Measurements from ENCODE around the gene ANKRD13B. TPM values are rescaled to one million over a fixed set of nuclear protein-coding genes. Genes with fewer than 3 reads are reported as not detected.

Gene ANKRD13B
- total RNA-seq, 3 donors from 2014 or later (not counting 1 experiment from before 2014, with no cell fraction given) = 2.3 to 6.6 (median 4.0) TPM

GRCh38 chr17:29597361-29598172 is 4.6 kb downstream of the ANKRD13B start:
- H3K27ac ChIP-seq (ENCODE audit: low read length) = no peak overlapping the region
- H3K9me3 ChIP-seq (ENCODE audit: control insufficient read depth, insufficient read depth, low read length) = no peaks in the 10 kb centered on the region
- H3K27me3 Mint-ChIP-seq (ENCODE audit: low read depth in 2 of 2) = peaks cover 8% of the 10 kb centered on the region in 2 donors
- H3K27me3 ChIP-seq (ENCODE audit: control insufficient read depth, insufficient read depth, low read length) = peaks cover 3% of the 10 kb centered on the region
- H3K36me3 ChIP-seq (ENCODE audit: control insufficient read depth, insufficient read depth, low read length) = no peaks in the 10 kb centered on the region
- H3K9me3 Mint-ChIP-seq = no peaks in the 10 kb centered on the region
- H3K36me3 Mint-ChIP-seq = no peaks in the 10 kb centered on the region
- DNase-seq = no peak
- ATAC-seq = no peak
- H3K4me1 Mint-ChIP-seq = peaks cover 0 to 14% of the 10 kb centered on the region in 2 donors
- WGBS (ENCODE audit: insufficient coverage) = 93% methylated on average over 12 of the region's 13 CpGs
- H3K4me3 Mint-ChIP-seq = no peak overlapping the region
- H3K27ac Mint-ChIP-seq = no peak overlapping the region
- no peak overlapping the region for H3K4me3 ChIP-seq (ENCODE audit: low read length)
- intact Hi-C loops (cut with micrococcal nuclease) = no loop called here
- H3K4me1 ChIP-seq (ENCODE audit: control insufficient read depth, insufficient read depth, low read length) = peaks cover 13% of the 10 kb centered on the region
- no peak for TF ChIP-seq CTCF (IDR thresholded peaks at IDR 0.05)

- no peak for TF ChIP-seq CTCF (IDR thresholded peaks at IDR 0.05)
- H3K36me3 Mint-ChIP-seq = no peaks in the 10 kb centered on the region
- peaks cover 8% of the 10 kb centered on the region in 2 donors for H3K27me3 Mint-ChIP-seq (ENCODE audit: low read depth in 2 of 2)
- intact Hi-C loops (cut with micrococcal nuclease) = no loop called here
- H3K4me3 ChIP-seq (ENCODE audit: low read length) = no peak overlapping the region
- peaks cover 1% of the 10 kb centered on the region for H3K4me1 ChIP-seq (ENCODE audit: control insufficient read depth, insufficient read depth, low read length)
- no peak overlapping the region for H3K27ac ChIP-seq (ENCODE audit: low read length)
- WGBS (ENCODE audit: insufficient coverage) = 98% methylated on average over 6 of the region's 6 CpGs
- no peak for DNase-seq
- H3K9me3 ChIP-seq (ENCODE audit: control insufficient read depth, insufficient read depth, low read length) = no peaks in the 10 kb centered on the region
- no peak overlapping the region for H3K4me3 Mint-ChIP-seq
- H3K9me3 Mint-ChIP-seq = no peaks in the 10 kb centered on the region
- ATAC-seq = no peak
- H3K27me3 ChIP-seq (ENCODE audit: control insufficient read depth, insufficient read depth, low read length) = no peaks in the 10 kb centered on the region
- no peaks in the 10 kb centered on the region for H3K36me3 ChIP-seq (ENCODE audit: control insufficient read depth, insufficient read depth, low read length)
- peaks cover 0 to 1% of the 10 kb centered on the region in 2 donors for H3K4me1 Mint-ChIP-seq
- no peak overlapping the region for H3K27ac Mint-ChIP-seq
Observed at GRCh38 chr17:29603109-29603674, 10.3 kb downstream of the ANKRD13B start.

- Histone ChIP-seq H3K9me3 (ENCODE audit: control insufficient read depth, insufficient read depth, low read length) (no peaks in the 10 kb centered on the region), H3K4me1 (ENCODE audit: control insufficient read depth, insufficient read depth, low read length) (peaks cover 15% of the 10 kb centered on the region), H3K27ac (ENCODE audit: low read length) (no peak overlapping the region), H3K4me3 (ENCODE audit: low read length) (no peak overlapping the region), H3K36me3 (ENCODE audit: control insufficient read depth, insufficient read depth, low read length) (no peaks in the 10 kb centered on the region), H3K27me3 (ENCODE audit: control insufficient read depth, insufficient read depth, low read length) (no peaks in the 10 kb centered on the region)
- WGBS (ENCODE audit: insufficient coverage) = 94% methylated on average over 29 of the region's 29 CpGs
- Mint-ChIP-seq H3K4me1 (peaks cover 5 to 13% of the 10 kb centered on the region in 2 donors), H3K9me3 (no peaks in the 10 kb centered on the region), H3K27ac (no peak overlapping the region), H3K27me3 (ENCODE audit: low read depth in 2 of 2) (no peaks in the 10 kb centered on the region), H3K4me3 (no peak overlapping the region), H3K36me3 (no peaks in the 10 kb centered on the region)
- DNase-seq (no peak), ATAC-seq (no peak)
- no peak for TF ChIP-seq CTCF (IDR thresholded peaks at IDR 0.05)
- intact Hi-C loops (cut with micrococcal nuclease) = no loop called here
Observed at GRCh38 chr17:29607557-29608195, 14.7 kb downstream of the ANKRD13B start.

Data from natural killer cell (primary cell).